Lower leg skin (tissue), 4 donors: ENCODE data around the gene ATP4A. TPM values are rescaled to one million over a fixed set of nuclear protein-coding genes. Genes with fewer than 3 reads are reported as not detected.
A peak's percentile ranks its signal among the peaks of the same experiment; 100 is the strongest.

Experiments
- DNase-seq, 2 donors: peaks; one replicate each; pipeline ENCODE4 v3.0.0-alpha.2; 2019; ENCODE audit warnings: low spot score in 2 of 2
- H3K4me3 ChIP-seq: fragments of 200-600 bp; sonication (generic); 2 replicates; pipeline ENCODE4 v1.5.1; 2017; ENCODE audit warnings: mild to moderate bottlenecking, low read depth; ENCODE audit not compliant: poor library complexity, severe bottlenecking
- CTCF ChIP-seq, 3 donors: fragments of 450-650 bp; IDR thresholded peaks; one replicate each; pipeline ENCODE4 v1.5.1; 2016; ENCODE audit warnings: antibody characterized with exemption in 3 of 3, mild to moderate bottlenecking in 3 of 3, moderate library complexity in 2 of 3
- POLR2A ChIP-seq, 2 donors: fragments of 450-650 bp; IDR thresholded peaks; one replicate each; pipeline ENCODE4 v1.6.1; 2016 to 2017; ENCODE audit warnings: antibody characterized with exemption in 2 of 2, mild to moderate bottlenecking in 1 of 2, moderate library complexity in 1 of 2
- WGBS, 2 donors: methylation state at CpG; one replicate each; pipeline ENCODE4 v1.1.5; 2018; 5-methylcytosine and 5-hydroxymethylcytosine counted together
- intact Hi-C: fragments of 100-400 bp; cut with DNase I; formaldehyde crosslinking; loops from one replicate; pipeline ENCODE4 v1.15.0; 2023; ENCODE audit warnings: low total_unique reads
- total RNA-seq, 4 donors: library from RNA; depleted of rRNA; stranded (reverse); fragments of >200 nt; gene quantifications; one replicate each; pipeline ENCODE4 v1.1.0, GENCODE V29; 2016

The ATP4A gene
- total RNA-seq, 4 donors from 2014 or later = not detected

- 64 to 88% methylated on average over 3 of the region's 3 CpGs for WGBS, 2 donors
- DNase-seq = peak in 1 of 2 donors; percentile 83
- H3K4me3 ChIP-seq = no peak overlapping the region
- intact Hi-C loops = no loop called here
- no peak for TF ChIP-seq CTCF (IDR thresholded peaks at IDR 0.05)
Observed at GRCh38 chr19:35544110-35544802, 19.2 kb downstream of the ATP4A start.

- TF ChIP-seq POLR2A (IDR thresholded peaks at IDR 0.05) (no peak), CTCF (IDR thresholded peaks at IDR 0.05) (no peak)
- no peak overlapping the region for H3K4me3 ChIP-seq
- peak in 1 of 2 donors; percentile 82 for DNase-seq
- 93 to 94% methylated on average over 13 to 15 of the region's 15 CpGs for WGBS, 2 donors
- intact Hi-C loops = no loop called here
Observed at GRCh38 chr19:35543280-35544109, 20.0 kb downstream of the ATP4A start.

GRCh38 chr19:35542209-35542608 lies 21.2 kb downstream of the ATP4A start:
- no peak for DNase-seq
- intact Hi-C loops = no loop called here
- no peak for TF ChIP-seq POLR2A (IDR thresholded peaks at IDR 0.05)
- no peak overlapping the region for H3K4me3 ChIP-seq
- WGBS, 2 donors = 91 to 94% methylated on average over 11 of the region's 11 CpGs

- intact Hi-C loops = no loop called here
- no peak overlapping the region for H3K4me3 ChIP-seq
- TF ChIP-seq POLR2A (IDR thresholded peaks at IDR 0.05) (no peak), CTCF (IDR thresholded peaks at IDR 0.05) (no peak)
- 68 to 82% methylated on average over 6 to 7 of the region's 7 CpGs for WGBS, 2 donors
- DNase-seq = no peak
Observed at GRCh38 chr19:35540356-35540927, 23.0 kb downstream of the ATP4A start.

GRCh38 chr19:35539850-35540249 lies 23.6 kb downstream of the ATP4A start:
- 92 to 94% methylated on average over 12 of the region's 12 CpGs for WGBS, 2 donors
- DNase-seq = no peak
- no peak for TF ChIP-seq POLR2A (IDR thresholded peaks at IDR 0.05)
- no peak for TF ChIP-seq CTCF (IDR thresholded peaks at IDR 0.05)
- H3K4me3 ChIP-seq = no peak overlapping the region
- intact Hi-C loops = no loop called here

GRCh38 chr19:35539314-35539713 lies 24.1 kb downstream of the ATP4A start:
- no peak overlapping the region for H3K4me3 ChIP-seq
- TF ChIP-seq CTCF (IDR thresholded peaks at IDR 0.05) (no peak), POLR2A (IDR thresholded peaks at IDR 0.05) (no peak)
- intact Hi-C loops = no loop called here
- DNase-seq = no peak
- WGBS, 2 donors = 69 to 81% methylated on average over 6 of the region's 6 CpGs
